ENCODE results near the gene DENND5A.
A peak's percentile ranks its signal among the peaks of the same experiment; 100 is the strongest.

DENND5A gene

DNA sequence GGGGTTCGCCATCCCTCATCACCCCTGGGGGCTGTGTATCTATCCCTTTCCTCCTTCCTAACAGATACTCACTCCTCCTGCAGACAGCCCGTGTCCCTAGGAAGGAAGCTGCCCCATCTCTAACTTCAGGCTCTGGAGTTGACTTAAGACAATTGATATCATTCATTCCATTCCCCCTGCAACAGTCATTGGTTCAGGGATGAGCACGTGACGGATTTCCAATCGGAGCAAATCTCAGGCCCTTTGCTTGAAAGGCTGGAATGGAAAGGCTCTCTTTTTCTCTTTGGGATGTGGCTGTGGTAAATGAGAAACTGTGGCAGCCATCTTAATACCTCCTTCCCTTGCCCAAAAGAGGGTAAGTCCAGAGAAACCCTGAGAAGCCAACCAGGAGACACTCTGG lies 168.7 kb downstream of the DENND5A start:
- Mint-ChIP-seq H3K27me3 (peaks cover 63 to 89% of the 10 kb centered on the region in 2 donors), H3K36me3 (ENCODE audit: insufficient read depth) (no peaks in the 10 kb centered on the region), H3K4me1 (ENCODE audit: low read depth in 2 of 2) (no peaks in the 10 kb centered on the region), H3K9me3 (no peaks in the 10 kb centered on the region), H3K4me3 (no peak overlapping the region), H3K27ac (no peak overlapping the region)
- no peak for ATAC-seq (replicated peaks)
- no peak for DNase-seq

DNA sequence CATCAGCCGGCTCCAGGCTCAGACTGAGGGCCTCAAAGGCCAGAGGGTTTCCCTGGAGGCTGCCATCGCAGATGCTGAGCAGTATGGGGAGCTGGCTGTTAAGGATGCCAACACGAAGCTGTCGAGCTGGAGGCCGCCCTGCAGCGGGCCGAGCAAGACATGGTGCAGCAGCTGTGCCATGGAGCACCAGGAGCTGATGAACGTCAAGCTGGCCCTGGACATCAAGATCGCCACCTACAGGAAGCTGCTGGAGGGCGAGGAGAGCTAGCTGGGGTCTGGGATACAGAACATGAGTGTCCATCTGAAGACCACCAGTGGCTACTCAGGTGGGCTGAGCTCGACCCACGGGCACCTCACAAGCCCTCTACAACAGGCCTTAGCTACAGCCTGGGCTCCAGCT lies 169.7 kb downstream of the DENND5A start:
- DNase-seq (no peak), ATAC-seq (replicated peaks) (no peak)
- Mint-ChIP-seq H3K27me3 (peaks cover 60 to 87% of the 10 kb centered on the region in 2 donors), H3K9me3 (no peaks in the 10 kb centered on the region), H3K27ac (no peak overlapping the region), H3K36me3 (ENCODE audit: insufficient read depth) (peaks cover 2% of the 10 kb centered on the region), H3K4me3 (no peak overlapping the region), H3K4me1 (ENCODE audit: low read depth in 2 of 2) (no peaks in the 10 kb centered on the region)

DNA sequence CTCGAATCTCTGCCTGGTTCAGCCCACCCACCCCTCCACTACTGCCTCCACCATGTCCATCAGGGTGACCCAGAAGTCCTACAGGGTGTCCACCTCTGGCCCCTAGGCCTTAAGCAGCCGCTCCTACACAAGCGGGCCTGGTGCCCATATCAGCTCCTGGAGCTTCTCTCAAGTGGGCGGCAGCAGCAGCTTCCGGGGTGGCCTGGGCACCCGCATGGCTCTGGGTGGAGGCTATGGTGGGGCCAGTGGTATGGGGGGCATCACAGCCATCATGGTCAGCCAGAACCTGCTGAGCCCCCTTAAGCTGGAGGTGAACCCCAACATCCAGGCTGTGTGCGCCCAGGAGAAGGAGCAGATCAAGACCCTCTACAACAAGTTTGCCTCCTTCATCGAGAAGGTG lies 170.7 kb downstream of the DENND5A start:
- no peak for ATAC-seq (replicated peaks)
- Mint-ChIP-seq H3K4me1 (ENCODE audit: low read depth in 2 of 2) (no peaks in the 10 kb centered on the region), H3K27ac (no peak overlapping the region), H3K9me3 (no peaks in the 10 kb centered on the region), H3K27me3 (peaks cover 68 to 87% of the 10 kb centered on the region in 2 donors), H3K36me3 (ENCODE audit: insufficient read depth) (peaks cover 2% of the 10 kb centered on the region), H3K4me3 (no peak overlapping the region)
- no peak for DNase-seq

DNA sequence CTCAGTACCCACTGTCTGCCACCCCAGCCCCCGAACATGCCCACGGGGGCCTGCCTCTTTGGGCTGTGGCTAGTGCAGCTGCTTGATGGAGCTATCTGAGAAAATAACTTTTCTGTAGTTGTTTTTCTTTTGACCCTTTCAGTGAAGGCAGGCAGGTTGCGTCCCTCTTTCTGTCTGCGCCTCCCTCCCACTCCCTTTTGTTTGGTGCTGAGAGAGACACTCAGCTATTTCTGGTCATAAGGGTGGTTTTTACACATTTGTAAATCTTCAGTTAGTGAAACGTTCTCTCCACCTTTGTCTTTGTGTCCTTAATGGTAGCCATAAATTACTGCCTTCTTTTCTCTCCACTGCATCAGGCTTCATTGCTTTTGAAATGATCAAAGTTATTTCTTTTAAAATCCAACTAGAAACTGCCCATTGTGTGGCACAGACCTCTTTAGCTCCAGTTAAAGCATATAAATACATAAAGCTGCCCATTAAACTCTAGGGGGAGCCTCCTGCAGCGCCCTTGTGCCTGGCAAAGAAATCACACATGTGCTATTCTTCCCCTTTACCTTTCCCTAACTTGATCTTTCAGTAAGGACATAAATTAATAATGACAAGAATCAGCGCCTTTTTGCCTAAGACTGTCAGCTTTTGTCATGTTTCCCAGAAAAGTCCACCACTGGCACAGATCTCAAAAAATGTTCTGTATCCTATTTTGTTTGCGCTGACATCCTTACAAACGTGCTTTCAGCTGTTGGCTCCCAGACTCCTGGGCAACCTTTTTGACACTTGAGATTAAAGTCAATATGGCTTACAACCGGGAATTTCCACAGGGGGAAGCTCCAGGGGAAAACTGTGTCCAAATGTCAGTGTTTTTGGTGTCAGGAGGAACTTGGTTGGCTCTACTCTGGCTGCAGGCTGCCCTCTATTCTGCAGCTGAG lies 172.0 kb downstream of the DENND5A start:
- Mint-ChIP-seq H3K4me3 (peak overlapping the region in 1 of 2 donors; percentile 15), H3K4me1 (ENCODE audit: low read depth in 2 of 2) (no peaks in the 10 kb centered on the region), H3K36me3 (ENCODE audit: insufficient read depth) (peaks cover 2% of the 10 kb centered on the region), H3K9me3 (no peaks in the 10 kb centered on the region), H3K27me3 (peaks cover 76 to 91% of the 10 kb centered on the region in 2 donors), H3K27ac (no peak overlapping the region)
- ATAC-seq (replicated peaks) (no peak), DNase-seq (no peak)

DNA sequence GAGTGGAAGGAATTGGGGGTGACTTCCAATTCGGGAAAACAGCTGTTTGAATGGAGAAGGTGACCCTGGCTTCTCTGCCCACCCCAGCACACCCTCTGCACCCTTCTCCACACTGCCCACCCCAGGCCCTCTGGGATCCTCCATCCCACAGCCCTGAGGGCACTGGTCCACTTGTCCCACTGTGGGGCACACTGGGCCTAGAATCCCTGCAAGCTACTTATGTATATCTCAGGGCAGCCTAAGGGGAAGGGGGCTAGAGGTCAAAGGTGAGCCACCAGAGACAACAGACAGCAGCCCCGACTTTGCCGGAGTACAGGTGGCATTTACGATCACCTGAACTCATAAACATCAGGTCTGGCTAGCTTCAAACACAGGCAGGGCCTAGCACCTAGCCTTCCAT lies 173.1 kb downstream of the DENND5A start:
- peaks cover 76 to 87% of the 10 kb centered on the region in 2 donors for H3K27me3 Mint-ChIP-seq
- H3K4me1 Mint-ChIP-seq (ENCODE audit: low read depth in 2 of 2): no peaks in the 10 kb centered on the region
- no peak overlapping the region for H3K27ac Mint-ChIP-seq
- peak overlapping the region; percentile 15 to 47 for H3K4me3 Mint-ChIP-seq
- ATAC-seq (replicated peaks): no peak
- no peak for DNase-seq
- H3K9me3 Mint-ChIP-seq: no peaks in the 10 kb centered on the region
- peaks cover 2% of the 10 kb centered on the region for H3K36me3 Mint-ChIP-seq (ENCODE audit: insufficient read depth)

DNA sequence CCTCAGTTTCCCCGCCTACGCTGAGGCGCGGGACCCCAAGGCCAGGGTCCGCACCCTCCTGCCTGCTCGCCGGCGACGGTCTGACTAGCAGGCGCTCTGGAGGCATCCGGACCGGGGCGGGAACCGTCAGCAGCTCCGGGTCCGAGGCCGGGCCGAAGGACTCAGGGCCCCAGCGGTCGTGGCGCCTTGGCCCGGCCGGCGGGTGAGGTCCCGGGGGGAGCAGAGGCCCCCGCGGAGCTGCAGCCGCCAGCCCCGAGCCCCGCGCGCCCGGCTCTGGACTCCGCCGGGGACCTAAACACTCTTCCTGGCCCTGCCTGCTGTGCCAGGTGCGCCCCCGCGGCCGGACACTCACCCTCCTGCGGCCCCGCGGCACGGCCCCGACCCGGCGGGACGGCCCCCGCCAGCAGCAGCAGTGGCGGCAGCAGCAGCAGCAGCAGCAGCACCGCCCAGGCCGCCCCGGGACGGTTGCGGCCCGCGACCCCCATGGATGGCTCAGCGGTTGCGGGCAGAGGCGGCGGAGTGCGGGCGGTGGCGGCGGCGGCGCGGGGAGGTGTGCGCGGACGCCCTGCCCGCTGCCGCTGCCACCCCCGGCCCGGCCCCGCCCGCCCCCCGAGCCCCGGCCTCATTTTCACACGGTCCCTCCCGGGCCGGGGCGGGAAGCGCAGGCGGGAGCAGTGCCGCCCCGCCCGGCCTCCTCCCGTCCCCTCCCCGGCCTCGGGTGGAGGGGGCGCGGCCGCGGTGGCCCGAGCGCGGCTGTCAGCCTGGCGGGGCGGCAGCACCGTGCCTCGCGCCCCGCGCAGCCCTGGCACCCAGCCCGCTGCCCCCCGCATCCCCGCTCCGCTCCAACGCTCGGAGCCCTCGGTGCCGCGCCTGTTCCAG lies 173.9 kb downstream of the DENND5A start, which contains the start of gene SCUBE2:
SCUBE2 (minus strand) TSS at position 556 of the 879 bp plus-strand sequence; CDS start at position 485, 71 bp downstream.
- Mint-ChIP-seq H3K27ac (no peak within 1 kb of the TSS), H3K9me3 (no peaks in the 10 kb centered on the region), H3K4me1 (ENCODE audit: low read depth in 2 of 2) (no peaks in the 10 kb centered on the region), H3K27me3 (peaks cover 70 to 79% of the 10 kb centered on the region in 2 donors), H3K36me3 (ENCODE audit: insufficient read depth) (peaks cover 2% of the 10 kb centered on the region), H3K4me3 (peak within 1 kb of the TSS; percentile 56 to 61)
- ATAC-seq (replicated peaks) (no peak), DNase-seq (no peak)

DNA sequence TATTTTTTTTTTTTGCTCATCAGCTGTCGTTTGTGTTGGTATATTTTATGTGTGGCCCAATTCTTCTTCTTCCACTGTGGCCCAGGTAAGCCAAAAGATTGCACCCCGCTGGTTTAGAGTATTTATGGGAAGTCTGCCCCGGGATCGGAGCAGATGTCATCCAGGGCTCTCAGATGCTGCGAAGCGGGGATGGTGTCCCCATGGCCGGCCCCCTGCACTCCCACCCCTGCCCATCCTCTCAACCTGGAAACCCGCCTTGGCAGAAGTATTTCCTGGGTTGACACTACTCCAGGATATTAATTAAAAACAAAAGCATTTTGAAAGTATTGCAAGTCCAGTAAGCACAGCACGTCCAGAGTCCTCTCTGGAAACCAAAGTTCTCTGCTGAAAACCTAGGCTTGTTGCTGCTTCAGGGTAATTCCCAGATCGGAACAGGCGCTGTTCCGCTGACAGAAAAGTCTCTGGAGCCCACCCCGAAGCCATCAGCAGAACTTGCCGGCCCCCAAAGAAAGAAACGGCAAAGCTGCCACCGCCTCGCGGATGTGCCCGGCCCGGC lies 174.6 kb downstream of the DENND5A start:
- Mint-ChIP-seq H3K27me3 (peaks cover 72 to 73% of the 10 kb centered on the region in 2 donors), H3K27ac (no peak overlapping the region), H3K36me3 (ENCODE audit: insufficient read depth) (peaks cover 2% of the 10 kb centered on the region), H3K4me3 (peak overlapping the region; percentile 56 to 61), H3K9me3 (no peaks in the 10 kb centered on the region), H3K4me1 (ENCODE audit: low read depth in 2 of 2) (no peaks in the 10 kb centered on the region)
- ATAC-seq (replicated peaks) (no peak), DNase-seq (no peak)

DNA sequence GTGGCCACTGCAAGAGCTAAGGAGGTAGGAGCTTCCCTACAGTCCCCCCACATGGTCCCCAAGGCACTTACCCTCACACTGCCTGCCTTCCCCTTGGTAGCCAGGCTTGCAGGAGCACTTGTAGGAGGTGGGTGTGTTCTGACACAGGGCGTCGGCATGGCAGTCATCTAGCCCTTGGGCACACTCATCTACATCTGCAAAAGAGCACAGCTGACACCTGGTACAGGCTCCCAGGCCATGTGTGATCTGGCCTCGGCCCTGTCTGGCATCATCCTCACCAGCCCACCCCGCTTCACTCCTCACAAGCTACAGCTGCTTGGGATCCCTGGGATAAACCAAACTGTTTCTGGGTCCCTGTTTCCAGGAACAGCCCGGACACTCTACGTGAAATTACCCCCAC lies 175.5 kb downstream of the DENND5A start:
- Mint-ChIP-seq H3K36me3 (ENCODE audit: insufficient read depth) (peaks cover 2% of the 10 kb centered on the region), H3K27me3 (peaks cover 64% of the 10 kb centered on the region in 2 donors), H3K27ac (no peak overlapping the region), H3K9me3 (no peaks in the 10 kb centered on the region), H3K4me3 (no peak overlapping the region), H3K4me1 (ENCODE audit: low read depth in 2 of 2) (no peaks in the 10 kb centered on the region)
- DNase-seq: no peak
- no peak for ATAC-seq (replicated peaks)

DNA sequence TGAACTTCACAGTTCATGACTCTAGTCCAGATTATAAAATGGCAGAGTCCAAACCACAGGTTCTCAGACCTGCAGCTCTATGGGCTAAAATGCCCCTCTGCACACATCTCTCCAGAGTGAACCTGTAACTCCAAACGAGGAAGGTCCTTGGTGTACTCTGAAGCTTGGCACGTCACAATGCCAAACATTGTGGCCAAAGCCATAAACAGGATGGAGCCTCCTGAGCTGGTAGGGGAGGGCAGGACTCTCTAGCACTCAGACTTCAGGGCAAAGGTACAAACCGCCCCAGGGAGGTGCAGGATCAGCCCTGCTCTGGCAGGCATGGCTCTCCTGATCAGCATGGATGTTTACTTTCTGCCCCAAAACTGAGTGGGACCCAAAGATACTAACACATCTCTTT lies 176.1 kb downstream of the DENND5A start:
- Mint-ChIP-seq H3K4me1 (ENCODE audit: low read depth in 2 of 2) (no peaks in the 10 kb centered on the region), H3K4me3 (no peak overlapping the region), H3K36me3 (ENCODE audit: insufficient read depth) (peaks cover 2% of the 10 kb centered on the region), H3K27ac (no peak overlapping the region), H3K9me3 (no peaks in the 10 kb centered on the region), H3K27me3 (peaks cover 58% of the 10 kb centered on the region in 2 donors)
- DNase-seq: no peak
- no peak for ATAC-seq (replicated peaks)
